GM15510 (cell line): ENCODE measurements around the gene SLC5A4.

Experiments used
- POLR2A ChIP-seq: IDR thresholded peaks from 3 replicates; pipeline ENCODE4 v1.6.1; 2011; ENCODE audit warnings: borderline replicate concordance; ENCODE audit not compliant: insufficient read length; ENCODE audit errors: extremely low read depth

Gene SLC5A4

DNA sequence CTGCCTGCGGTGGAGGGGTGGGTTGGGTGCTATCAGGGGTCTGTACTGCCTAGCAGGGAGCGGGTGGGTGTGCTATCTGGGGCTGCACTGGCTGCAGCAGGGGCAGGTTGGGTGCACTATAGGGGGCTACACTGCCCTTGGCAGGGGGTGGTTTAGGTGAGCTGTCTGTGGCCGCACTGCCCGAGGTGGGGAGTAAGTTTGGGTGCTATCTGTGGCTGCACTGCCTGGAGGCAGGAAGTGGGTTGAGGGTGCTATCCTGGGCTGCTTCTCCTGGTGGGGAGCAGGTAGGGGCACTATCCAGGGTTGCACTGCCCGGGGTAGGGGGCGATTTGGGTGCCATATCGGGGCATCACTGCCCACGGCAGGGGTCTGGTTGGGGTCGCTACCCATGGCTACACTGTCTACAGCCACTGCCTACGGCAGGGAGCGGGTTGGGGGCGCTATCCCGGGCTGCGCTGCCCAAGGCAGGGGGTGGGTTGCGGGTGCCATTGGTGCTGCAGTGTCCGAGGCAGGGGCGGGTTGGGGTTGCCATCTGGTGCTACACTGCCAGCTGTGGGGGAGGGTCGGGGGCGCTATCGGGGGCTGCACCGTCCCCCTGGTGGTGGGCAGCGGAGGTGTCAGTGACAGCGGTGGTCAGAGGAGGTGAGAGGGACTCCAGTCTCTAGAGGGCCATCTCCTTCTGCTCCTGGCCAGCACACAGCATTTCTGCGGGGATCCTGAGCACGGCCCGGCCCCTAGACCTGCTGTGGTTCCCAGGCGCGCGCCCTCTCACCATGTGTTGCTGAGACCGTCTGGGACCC lies 49.0 kb downstream of the SLC5A4 start:
- no peak for TF ChIP-seq POLR2A

DNA sequence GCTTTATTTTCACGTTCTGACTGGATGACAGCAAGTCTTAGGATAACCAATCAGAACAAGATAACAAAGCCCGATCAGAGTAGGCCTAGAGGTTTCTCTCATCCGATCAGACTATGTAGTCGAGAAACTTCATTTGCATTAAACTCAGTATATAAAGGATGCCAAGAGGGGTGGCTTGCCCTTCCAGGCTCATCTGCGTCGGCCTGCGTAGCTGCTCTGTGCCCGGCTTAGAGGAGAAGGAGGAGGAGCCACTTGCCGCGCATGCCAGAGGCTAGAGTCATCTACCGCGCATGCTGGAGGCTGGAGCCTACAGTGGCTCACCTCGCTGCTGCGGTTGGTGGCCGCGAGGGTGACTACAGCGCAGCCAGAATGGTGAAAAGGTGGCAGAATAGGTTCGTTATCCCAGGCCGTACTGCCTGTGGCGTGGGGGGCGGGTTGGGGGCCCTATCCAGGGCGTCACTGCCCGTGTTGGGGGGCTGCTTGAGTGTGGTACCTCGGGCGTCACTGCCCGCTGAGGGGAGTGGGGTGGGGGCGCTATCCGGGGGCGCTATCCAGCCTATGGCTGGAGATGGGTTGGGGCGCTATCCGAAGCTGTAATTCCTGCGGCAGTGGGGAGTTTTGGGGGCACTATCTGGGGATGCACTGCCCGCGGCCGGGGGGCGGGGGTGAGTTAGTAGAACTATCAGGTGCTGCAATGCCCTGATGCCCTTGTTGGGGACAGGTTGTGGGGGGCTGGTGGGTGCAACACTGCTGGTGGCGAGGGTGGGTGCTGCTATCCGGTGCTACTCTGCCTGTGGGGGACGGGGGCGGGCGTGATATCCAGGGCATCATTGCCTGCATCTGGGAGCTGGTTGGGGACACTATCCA lies 50.1 kb downstream of the SLC5A4 start, which contains the start of gene RFPL2:
TSS of gene RFPL2 (minus strand) at position 218 of the 867 bp plus-strand sequence. CDS start 2,622 bp downstream, outside the sequence.
- no peak for TF ChIP-seq POLR2A

- TF ChIP-seq POLR2A, result no peak
These were observed 50.9 kb downstream of the SLC5A4 start for GRCh38 chr22:32204040-32204855.

GRCh38 chr22:32203181-32204039 lies 51.7 kb downstream of the SLC5A4 start:
- TF ChIP-seq POLR2A, result no peak

- no peak for TF ChIP-seq POLR2A
These were observed 52.5 kb downstream of the SLC5A4 start for GRCh38 chr22:32202539-32203180.

DNA sequence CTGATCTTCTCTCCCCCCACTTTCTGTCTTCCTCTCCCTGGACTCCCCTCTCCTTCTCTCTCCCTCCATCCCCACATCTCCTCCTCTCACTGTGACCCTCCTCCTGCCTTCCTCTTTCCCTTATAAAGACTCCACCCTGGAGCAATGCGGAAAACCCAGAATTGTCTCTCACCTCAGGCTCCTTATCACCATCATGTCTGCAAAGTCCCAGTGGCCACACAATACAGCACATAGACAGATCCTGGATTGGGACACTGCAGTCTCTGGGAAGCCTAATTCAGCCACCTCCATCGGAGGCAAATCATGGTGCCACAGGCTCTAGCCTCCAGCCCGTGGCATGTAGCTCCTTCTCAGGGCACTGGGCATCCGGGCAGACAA lies 53.0 kb downstream of the SLC5A4 start:
- no peak for TF ChIP-seq POLR2A

DNA sequence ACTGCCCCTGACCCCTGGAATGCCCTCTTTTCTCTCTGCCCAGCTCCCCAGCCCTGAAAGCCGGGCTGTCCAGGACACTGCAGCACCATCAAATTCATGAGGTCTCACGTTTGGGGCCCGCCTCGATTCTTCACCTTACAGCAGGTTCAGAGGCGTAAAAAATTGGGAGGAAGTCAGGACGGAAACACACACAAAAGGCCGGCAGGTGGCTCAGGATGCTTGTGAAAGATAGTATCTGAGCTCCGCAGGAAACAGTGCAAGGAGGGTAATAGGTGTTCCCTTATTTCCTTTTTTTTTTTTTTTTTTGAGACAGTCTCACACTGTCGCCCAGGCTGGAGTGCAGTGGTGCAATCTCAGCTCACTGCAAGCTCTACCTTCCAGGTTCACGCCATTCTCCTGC lies 54.4 kb downstream of the SLC5A4 start:
- no peak for TF ChIP-seq POLR2A

- TF ChIP-seq POLR2A, result no peak
These were observed 55.2 kb downstream of the SLC5A4 start for GRCh38 chr22:32199961-32200360.

DNA sequence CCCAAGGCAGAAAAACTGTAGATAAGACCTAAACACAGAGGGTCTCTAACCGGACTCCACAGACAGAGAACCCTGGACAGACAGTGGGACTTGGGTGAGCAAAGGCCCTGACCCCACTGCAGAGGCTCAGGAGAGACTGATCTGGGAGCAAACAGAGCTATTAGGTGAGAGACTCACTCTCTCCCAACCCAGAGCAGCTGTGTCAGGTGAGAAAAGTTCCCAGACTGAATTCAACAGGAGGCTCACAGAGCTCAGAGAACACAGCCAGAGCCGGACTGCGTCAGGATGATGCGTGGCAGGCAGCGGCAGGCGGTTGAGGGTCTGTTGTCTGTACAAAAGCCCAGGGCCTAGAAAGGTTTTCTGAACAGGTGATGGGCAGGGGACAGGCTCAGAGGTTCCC lies 55.8 kb downstream of the SLC5A4 start:
- no peak for TF ChIP-seq POLR2A

GRCh38 chr22:32185821-32186220 lies 69.3 kb downstream of the SLC5A4 start:
- TF ChIP-seq POLR2A, result no peak

DNA sequence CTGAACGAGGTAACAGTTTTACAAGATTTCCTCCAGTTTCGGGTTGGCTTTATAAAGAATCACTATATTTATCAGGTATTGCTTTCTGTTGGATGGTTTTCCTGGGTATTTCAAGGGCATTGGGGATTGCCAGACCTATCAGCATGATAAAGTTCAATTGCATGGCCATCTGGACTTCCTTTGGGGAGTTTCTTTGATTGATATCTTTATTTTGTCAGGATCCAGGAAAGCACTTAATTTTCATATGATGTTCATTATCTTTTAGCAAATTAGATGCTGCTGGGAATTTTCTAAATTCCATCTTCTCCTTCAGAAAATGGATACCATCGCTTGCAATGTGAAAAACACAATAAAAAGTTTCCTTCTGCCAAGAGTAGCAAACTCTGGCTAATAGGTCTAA lies 71.5 kb downstream of the SLC5A4 start:
- TF ChIP-seq POLR2A, result no peak

GRCh38 chr22:32181043-32181442 lies 74.1 kb downstream of the SLC5A4 start:
- TF ChIP-seq POLR2A, result no peak

GRCh38 chr22:32177221-32177765 lies 77.9 kb downstream of the SLC5A4 start:
- TF ChIP-seq POLR2A, result no peak
